GM12873 (cell line): ENCODE data around the gene STK17B.

Experiments
- CTCF ChIP-seq: IDR thresholded peaks from 2 replicates; pipeline ENCODE4 v1.5.1; 2012; ENCODE audit warnings: low read depth, mild to moderate bottlenecking, moderate library complexity, low read length, control low read depth; ENCODE audit not compliant: insufficient read depth; ENCODE audit errors: missing control alignments

The STK17B gene

GRCh38 chr2:196173505-196173904 is 2.1 kb upstream of the STK17B start:
- no peak for TF ChIP-seq CTCF

GRCh38 chr2:196172951-196173350 is 1.6 kb upstream of the STK17B start:
- no peak for TF ChIP-seq CTCF

- no peak for TF ChIP-seq CTCF
Observed at GRCh38 chr2:196171946-196172345, 568 bp upstream of the STK17B start.

GRCh38 chr2:196170606-196171247 is 651 bp downstream of the STK17B start:
- no peak for TF ChIP-seq CTCF

- TF ChIP-seq CTCF, result no peak
Observed at GRCh38 chr2:196170213-196170605, 1.2 kb downstream of the STK17B start.

GRCh38 chr2:196169516-196169915 is 1.9 kb downstream of the STK17B start:
- TF ChIP-seq CTCF, result no peak

- no peak for TF ChIP-seq CTCF
Observed at GRCh38 chr2:196168181-196168580, 3.2 kb downstream of the STK17B start.

GRCh38 chr2:196167666-196168065 is 3.7 kb downstream of the STK17B start:
- no peak for TF ChIP-seq CTCF
